ENCODE results near the gene TMEM119. TPM values are rescaled to one million over a fixed set of nuclear protein-coding genes. Genes with fewer than 3 reads are reported as not detected.

Gene TMEM119
- total and polyA plus RNA-seq, 10 of the 15 experiments (the other 5 are each of a cell fraction or from before 2014, with no cell fraction given): 0.11 to 0.44 (median 0.19) TPM; not detected in 5

GRCh38 chr12:108576660-108577234 lies 21.1 kb downstream of the TMEM119 start:
- Histone ChIP-seq H3K36me3 (ENCODE audit: control insufficient read depth in 2 of 2, insufficient read depth in 2 of 2, low read length in 1 of 2) (no peaks in the 10 kb centered on the region), H4K20me1 (ENCODE audit: control insufficient read depth, insufficient read depth) (no peaks in the 10 kb centered on the region), H2AFZ (ENCODE audit: control insufficient read depth, low read depth, low read length) (no peak overlapping the region), H3K79me2 (ENCODE audit: control insufficient read depth, insufficient read depth, low read length) (no peaks in the 10 kb centered on the region; the same call in none of the 2 replicates), H3K27ac (ENCODE audit: control insufficient read depth, insufficient read depth) (no peak overlapping the region; the same call in 1 of the 2 replicates), H3K27me3 (replicated peaks in 1 of 2; ENCODE audit: control insufficient read depth in 2 of 2, insufficient read depth in 2 of 2, low read length in 1 of 2) (no peaks in the 10 kb centered on the region), H3K4me3 (no peak overlapping the region), H3K9me3 (replicated peaks; ENCODE audit: control insufficient read depth, insufficient read depth, low read length) (no peaks in the 10 kb centered on the region; the same call in 2 of the 3 replicates), H3K4me2 (ENCODE audit: control insufficient read depth, insufficient read depth) (no peak overlapping the region), H3K9ac (ENCODE audit: control insufficient read depth, insufficient read depth, low read length) (no peak overlapping the region), H3K4me1 (ENCODE audit: control insufficient read depth, insufficient read depth, low read length) (peaks cover 45% of the 10 kb centered on the region)
- ATAC-seq (no peak), FAIRE-seq (no peak), DNase-seq (ENCODE audit: low read depth, low spot score) (no peak)
- in situ Hi-C loops (cut with MboI): no loop called here
- CTCF ChIA-PET: interaction anchor here (0.9 to 21.5 kb wide), 7 partner anchors 11 to 228 kb away, joined by 3 to 866 read pairs (median 4); no protein-coding TSS in a partner anchor
- RAD21 ChIA-PET (ENCODE audit: unreplicated experiment): interaction anchor here (0.8 to 23.0 kb wide), 4 partner anchors 8 to 58 kb away, joined by 3 to 633 read pairs (median 211); partner anchors contain the start of gene SELPLG
- intact Hi-C loops (cut with micrococcal nuclease; ENCODE audit: unreplicated experiment): no loop called here
- BruUV-seq (replicated peaks): no TSS peak
- TF ChIP-seq RUNX3 (IDR thresholded peaks at IDR 0.05; ENCODE audit: low read length) (peak; percentile 47), PAX5 (IDR thresholded peaks at IDR 0.05; ENCODE audit: borderline replicate concordance, low read depth, low read length) (peak; percentile 27; the same call in 1 of the 2 replicates), FOS (IDR thresholded peaks at IDR 0.05; ENCODE audit: borderline replicate concordance, extremely low read depth, insufficient read length) (no peak)
- SMC1A ChIA-PET (ENCODE audit: uncharacterized antibody, unreplicated experiment): interaction anchor here (0.9 to 26.5 kb wide), 11 partner anchors 8 to 274 kb away, joined by 3 to 718 read pairs (median 8); partner anchors contain the start of gene SELPLG
- POLR2A ChIA-PET: interaction anchor here (0.6 to 14.2 kb wide), 6 partner anchors 10 to 58 kb away, joined by 3 to 199 read pairs (median 4); partner anchors contain the start of genes SART3 and SELPLG
- WGBS (ENCODE audit: insufficient coverage, insufficient replicate concordance, low lambda C conversion rate, missing lambda C conversion rate): 46% methylated on average over 6 of the region's 6 CpGs

DNA sequence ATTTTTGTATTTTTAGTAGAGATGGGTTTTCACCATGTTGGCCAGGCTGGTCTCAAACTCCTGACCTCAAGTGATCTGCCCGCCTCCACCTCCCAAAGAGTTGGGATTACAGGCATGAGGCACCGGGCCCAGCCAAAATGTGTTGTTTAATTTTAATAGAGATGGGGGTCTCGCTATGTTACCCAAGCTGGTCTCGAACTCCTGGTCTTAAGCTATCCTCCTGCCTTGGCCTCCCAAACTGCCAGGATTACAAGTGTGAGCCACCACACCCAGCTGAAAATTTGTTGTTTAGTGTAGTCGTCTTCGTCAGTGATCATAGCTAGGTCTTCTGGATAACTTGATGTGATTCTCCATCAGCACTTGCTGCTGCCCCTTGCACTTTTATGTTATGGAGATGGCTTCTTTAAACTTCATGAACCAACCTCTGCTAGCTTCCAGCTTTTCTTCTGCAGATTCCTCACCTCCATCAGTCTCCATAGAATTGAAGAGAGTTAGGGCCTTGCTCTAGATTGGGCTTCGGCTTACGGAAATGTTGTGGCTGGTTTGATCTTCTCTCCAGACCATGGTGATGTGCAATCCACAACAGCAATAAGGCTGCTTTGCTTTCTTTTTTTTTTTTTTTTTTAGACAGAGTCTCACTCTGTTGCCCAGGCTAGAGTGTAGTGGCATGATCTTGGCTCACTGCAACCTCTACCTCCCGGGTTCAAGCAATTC lies 22.5 kb downstream of the TMEM119 start:
- H3K4me3 ChIP-seq: no peak overlapping the region
- FAIRE-seq (no peak), ATAC-seq (no peak), DNase-seq (ENCODE audit: low read depth, low spot score) (no peak)
- CTCF ChIA-PET: interaction anchor here (0.6 to 21.5 kb wide), 6 partner anchors 11 to 229 kb away, joined by 3 to 866 read pairs (median 4); no protein-coding TSS in a partner anchor
- no peak overlapping the region for H2AFZ ChIP-seq (ENCODE audit: control insufficient read depth, low read depth, low read length)
- peaks cover 58% of the 10 kb centered on the region for H3K4me1 ChIP-seq (ENCODE audit: control insufficient read depth, insufficient read depth, low read length)
- intact Hi-C loops (cut with micrococcal nuclease; ENCODE audit: unreplicated experiment) (no loop called here), in situ Hi-C loops (cut with MboI) (no loop called here)
- BruUV-seq (replicated peaks): no TSS peak
- peak overlapping the region; percentile 28; the same call in 1 of the 2 replicates for H3K4me2 ChIP-seq (ENCODE audit: control insufficient read depth, insufficient read depth)
- no peaks in the 10 kb centered on the region; the same call in none of the 2 replicates for H3K79me2 ChIP-seq (ENCODE audit: control insufficient read depth, insufficient read depth, low read length)
- POLR2A ChIA-PET: interaction anchor here (0.6 to 14.2 kb wide), 7 partner anchors 9 to 158 kb away, joined by 3 to 199 read pairs (median 3); partner anchors contain the start of genes ISCU and SELPLG
- peak overlapping the region; percentile 40 for H3K27ac ChIP-seq (ENCODE audit: control insufficient read depth, insufficient read depth)
- RAD21 ChIA-PET (ENCODE audit: unreplicated experiment): interaction anchor here (0.7 to 23.0 kb wide), 5 partner anchors 10 to 92 kb away, joined by 3 to 633 read pairs (median 24); partner anchors contain the start of gene SELPLG
- no peak overlapping the region for H3K9ac ChIP-seq (ENCODE audit: control insufficient read depth, insufficient read depth, low read length)
- H3K36me3 ChIP-seq (ENCODE audit: control insufficient read depth in 2 of 2, insufficient read depth in 2 of 2, low read length in 1 of 2): no peaks in the 10 kb centered on the region
- SMC1A ChIA-PET (ENCODE audit: uncharacterized antibody, unreplicated experiment): interaction anchor here (0.7 to 26.5 kb wide), 11 partner anchors 8 to 229 kb away, joined by 3 to 718 read pairs (median 5); partner anchors contain the start of gene SELPLG
- H3K27me3 ChIP-seq (replicated peaks in 1 of 2; ENCODE audit: control insufficient read depth in 2 of 2, insufficient read depth in 2 of 2, low read length in 1 of 2): no peaks in the 10 kb centered on the region
- over 99% methylated on average over 8 of the region's 9 CpGs for WGBS (ENCODE audit: insufficient coverage, insufficient replicate concordance, low lambda C conversion rate, missing lambda C conversion rate)
- H4K20me1 ChIP-seq (ENCODE audit: control insufficient read depth, insufficient read depth): no peaks in the 10 kb centered on the region
- no peaks in the 10 kb centered on the region; the same call in 2 of the 3 replicates for H3K9me3 ChIP-seq (replicated peaks; ENCODE audit: control insufficient read depth, insufficient read depth, low read length)
- no peak for TF ChIP-seq CEBPZ (IDR thresholded peaks at IDR 0.05; ENCODE audit: low read depth, low read length)
- TF ChIP-seq, protein P1, sequence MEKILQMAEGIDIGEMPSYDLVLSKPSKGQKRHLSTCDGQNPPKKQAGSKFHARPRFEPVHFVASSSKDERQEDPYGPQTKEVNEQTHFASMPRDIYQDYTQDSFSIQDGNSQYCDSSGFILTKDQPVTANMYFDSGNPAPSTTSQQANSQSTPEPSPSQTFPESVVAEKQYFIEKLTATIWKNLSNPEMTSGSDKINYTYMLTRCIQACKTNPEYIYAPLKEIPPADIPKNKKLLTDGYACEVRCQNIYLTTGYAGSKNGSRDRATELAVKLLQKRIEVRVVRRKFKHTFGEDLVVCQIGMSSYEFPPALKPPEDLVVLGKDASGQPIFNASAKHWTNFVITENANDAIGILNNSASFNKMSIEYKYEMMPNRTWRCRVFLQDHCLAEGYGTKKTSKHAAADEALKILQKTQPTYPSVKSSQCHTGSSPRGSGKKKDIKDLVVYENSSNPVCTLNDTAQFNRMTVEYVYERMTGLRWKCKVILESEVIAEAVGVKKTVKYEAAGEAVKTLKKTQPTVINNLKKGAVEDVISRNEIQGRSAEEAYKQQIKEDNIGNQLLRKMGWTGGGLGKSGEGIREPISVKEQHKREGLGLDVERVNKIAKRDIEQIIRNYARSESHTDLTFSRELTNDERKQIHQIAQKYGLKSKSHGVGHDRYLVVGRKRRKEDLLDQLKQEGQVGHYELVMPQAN (conservative IDR thresholded peaks at IDR 0.05): no peak
- TF ChIP-seq MEF2B (IDR thresholded peaks at IDR 0.05; ENCODE audit: partially characterized antibody, poor library complexity, severe bottlenecking): no peak

All from GM12878 (cell line).